Stimulated activated naive CD8-positive, alpha-beta T cell treated with anti-CD3 and anti-CD28 coated beads, Interleukin-15, Interleukin-2, amounts not matched to agents 100 U/mL and 50 U/mL, for 24 hours (primary cell): ENCODE results near the gene ATIC.
"Not testable (repeated sequence)": the region's sequence is repeated elsewhere in the genome, so short reads cannot be mapped to it uniquely, and the experiment has no call there.

Experiments used
- ATAC-seq: fragments of 150-1000 bp; cut with Tn5 transposase; one replicate; pipeline ENCODE4 v1.10.0; 2021
- DNase-seq: peaks from one replicate; pipeline ENCODE4 v3.0.0; 2021

Gene ATIC

GRCh38 chr2:215315301-215315700, 3.4 kb downstream of the ATIC start:
- ATAC-seq = no peak
- no peak for DNase-seq

DNA sequence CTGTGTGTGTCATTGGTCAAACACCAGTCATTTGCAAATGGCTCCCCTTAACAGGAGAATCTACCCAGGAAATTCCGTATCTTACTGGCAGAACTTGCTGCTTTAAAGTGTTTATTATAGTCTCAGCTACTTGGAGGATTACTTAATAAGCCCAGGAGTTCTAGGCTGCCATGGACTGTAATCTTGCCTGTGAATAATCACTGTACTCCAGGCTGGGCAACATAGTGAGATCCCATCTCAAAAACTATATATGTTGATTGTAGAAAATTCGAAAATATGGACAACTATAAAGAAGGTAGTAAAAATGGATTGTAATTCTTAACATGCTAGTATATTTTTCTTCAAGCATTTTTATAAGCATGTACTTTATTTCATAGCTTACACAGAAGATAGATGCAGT, 4.5 kb downstream of the ATIC start:
- no peak for ATAC-seq
- DNase-seq = no peak

- DNase-seq (no peak), ATAC-seq (no peak)
Measured at GRCh38 chr2:215319500-215319899, 7.6 kb downstream of the ATIC start.

DNA sequence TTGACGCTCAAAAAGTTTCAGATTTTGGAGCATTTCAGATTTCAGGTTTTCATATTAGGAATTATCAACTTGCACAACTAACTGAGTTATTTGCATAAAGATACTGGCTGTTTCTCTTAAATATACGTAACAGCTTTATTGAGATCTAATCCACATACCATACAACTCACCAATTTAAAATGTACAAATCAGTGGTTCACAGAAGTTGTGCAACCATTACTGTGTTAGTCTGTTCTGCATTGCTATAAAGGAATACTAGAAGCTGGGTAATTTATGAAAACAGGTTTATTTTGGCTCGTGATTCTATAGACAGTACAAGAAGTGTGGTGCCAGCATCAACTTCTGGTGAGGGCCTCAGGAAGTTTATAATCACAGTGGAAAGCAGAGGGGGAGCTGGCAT, 8.2 kb downstream of the ATIC start:
- ATAC-seq = no peak
- DNase-seq = no peak

DNA sequence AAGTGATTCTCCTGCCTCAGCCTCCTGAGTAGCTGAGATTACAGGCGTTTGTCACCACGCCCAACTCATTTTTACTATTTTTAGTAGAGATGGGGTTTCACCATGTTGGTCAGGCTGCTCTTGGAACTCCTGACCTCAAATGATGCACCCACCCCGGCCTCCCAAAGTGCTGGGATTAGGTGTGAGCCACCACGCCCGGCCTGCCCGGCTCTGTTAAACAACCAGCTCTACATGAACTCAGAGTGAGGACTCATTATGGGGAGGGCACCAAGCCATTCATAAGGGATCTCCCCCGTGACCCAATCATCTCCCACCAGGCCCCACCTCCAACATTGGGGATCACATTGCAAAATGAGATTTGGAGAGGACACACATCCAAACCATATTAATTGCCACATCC, 8.8 kb downstream of the ATIC start:
- peak; percentile 36 for ATAC-seq

GRCh38 chr2:215324811-215325210, 13.0 kb downstream of the ATIC start:
- ATAC-seq = no peak
- no peak for DNase-seq

More for the DNA sequence above, 8.8 kb downstream of the ATIC start:
- DNase-seq = no peak

DNA sequence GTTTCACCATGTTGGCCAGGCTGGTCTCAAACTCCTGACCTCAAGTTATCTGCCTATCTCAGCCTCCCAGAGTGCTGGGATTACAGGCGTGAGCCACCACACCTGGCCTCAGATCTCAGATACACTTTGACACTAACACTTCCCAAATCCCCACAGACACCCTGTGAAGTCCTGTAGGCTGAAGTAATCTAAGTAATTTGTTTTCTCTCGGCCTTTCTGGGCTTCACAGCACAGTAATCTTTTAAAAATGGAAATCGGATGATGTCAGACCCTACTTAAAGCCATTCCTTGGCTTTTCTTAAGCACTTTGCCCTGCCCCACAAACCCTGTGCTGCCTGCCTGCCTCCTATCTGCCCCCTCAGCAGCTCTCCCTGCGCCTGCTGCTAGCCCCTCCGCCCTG, 16.2 kb downstream of the ATIC start:
- no peak for ATAC-seq
- no peak for DNase-seq

- ATAC-seq (peak; percentile 63), DNase-seq (no peak)
Measured at GRCh38 chr2:215332872-215333595, 21.2 kb downstream of the ATIC start.

GRCh38 chr2:215338883-215339679, 27.2 kb downstream of the ATIC start:
- ATAC-seq = no peak

DNA sequence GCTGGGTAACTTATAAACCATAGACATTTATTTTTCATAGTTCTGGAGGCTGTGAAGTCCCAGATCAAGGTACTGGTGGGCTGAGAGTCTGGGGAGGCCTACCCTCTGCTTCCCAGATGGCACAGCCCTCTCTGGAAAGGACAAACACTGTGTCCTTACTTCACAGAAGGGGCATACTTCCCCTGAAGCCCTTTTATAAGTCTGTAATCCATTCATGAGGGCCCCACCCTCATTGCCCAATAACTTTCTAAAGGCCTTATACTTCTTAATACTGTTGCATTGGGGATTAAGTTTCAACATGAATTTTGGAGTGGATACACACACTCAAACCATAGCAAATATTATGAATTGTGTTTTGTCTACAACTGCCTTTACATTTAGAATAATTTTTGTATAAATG, 36.0 kb downstream of the ATIC start:
- no peak for DNase-seq
- no peak for ATAC-seq

More at GRCh38 chr2:215338883-215339679, 27.2 kb downstream of the ATIC start:
- DNase-seq = no peak

DNA sequence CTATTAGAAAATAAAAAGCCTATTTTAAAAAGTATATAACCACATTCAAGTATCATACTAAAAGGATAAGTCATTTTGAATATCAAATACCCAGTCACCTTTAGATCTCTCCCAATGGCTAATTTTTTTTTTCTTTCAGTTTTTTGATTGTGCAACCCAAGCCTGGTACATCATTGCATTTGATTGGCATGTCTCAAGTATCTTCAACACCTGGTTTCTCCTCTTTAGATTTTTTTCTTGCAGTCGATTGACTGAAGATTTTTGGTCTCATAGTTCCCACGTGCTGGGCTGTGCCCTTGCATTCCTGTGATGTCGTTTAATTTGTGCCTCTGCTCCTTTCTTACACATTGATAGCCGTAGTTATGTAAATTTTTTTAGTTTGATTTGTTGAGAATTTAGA, 40.7 kb downstream of the ATIC start:
- ATAC-seq (no peak), DNase-seq (no peak)

- no peak for ATAC-seq
- no peak for DNase-seq
Measured at GRCh38 chr2:215354771-215355695, 43.2 kb downstream of the ATIC start.

DNA sequence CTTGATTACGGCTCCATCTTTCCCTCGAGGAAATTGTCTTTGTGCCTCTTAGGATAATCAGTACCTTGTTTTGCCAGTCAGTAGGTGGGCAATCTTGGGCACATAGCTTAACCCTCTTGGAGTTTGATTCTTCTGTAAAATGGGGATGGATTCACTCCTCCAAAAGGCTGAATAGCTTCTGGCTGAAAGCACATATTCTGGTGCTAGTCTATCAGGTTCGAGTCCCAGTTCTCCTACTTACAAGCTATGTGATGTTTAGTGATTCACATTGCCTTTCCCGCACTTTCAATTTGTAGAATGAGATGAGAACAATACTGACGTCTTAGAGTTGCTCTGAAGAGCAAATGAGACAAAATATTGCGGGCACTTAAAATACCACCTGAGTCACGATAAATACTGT, 43.9 kb downstream of the ATIC start:
- no peak for DNase-seq
- ATAC-seq = no peak

GRCh38 chr2:215356334-215356947, 44.6 kb downstream of the ATIC start:
- ATAC-seq (no peak), DNase-seq (no peak)

DNA sequence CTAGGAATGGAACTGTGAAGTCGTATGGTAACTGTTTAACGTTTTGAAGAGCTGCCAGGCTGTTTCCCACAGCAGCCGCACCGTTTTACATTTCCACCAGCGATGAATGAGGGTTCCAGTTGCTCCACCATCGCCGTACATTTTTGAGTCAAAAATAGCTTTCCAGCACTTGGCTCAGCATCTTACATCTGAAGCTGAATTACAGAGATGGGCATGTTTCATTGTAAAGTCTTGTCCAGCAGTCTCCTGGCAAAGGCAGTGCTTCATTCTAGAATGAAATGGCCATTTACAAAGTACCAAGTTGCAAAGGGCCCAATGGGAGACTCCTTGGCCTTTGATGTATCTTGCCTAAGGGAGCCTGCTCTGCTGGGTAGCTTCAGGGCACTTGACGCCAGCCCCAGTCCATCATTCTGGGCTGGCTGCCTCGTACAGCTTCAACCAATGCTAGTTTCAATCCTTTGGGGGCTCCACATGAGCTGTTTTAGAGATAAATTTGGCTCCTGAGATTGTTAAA, 45.1 kb downstream of the ATIC start:
- DNase-seq = no peak
- no peak for ATAC-seq

DNA sequence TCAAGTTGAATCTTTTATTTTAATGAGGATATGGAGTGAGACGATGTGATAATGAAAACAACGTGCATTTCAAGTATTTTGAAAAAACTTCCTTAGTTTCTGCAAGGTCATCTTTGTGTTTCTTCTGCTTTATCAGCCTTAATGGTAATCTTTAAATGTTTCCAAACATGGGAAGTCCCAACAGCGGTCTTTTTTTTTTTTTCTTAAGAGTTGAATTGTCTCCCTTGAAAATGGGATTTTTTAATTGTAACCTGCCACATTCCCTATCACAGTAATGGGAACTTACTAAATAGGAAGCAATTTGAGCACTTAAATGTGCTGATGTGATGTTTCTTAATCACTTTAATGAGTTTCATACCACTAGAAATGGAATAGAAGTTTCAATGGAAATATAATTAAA, 45.8 kb downstream of the ATIC start:
- DNase-seq = no peak
- no peak for ATAC-seq

GRCh38 chr2:215358312-215358845, 46.5 kb downstream of the ATIC start:
- no peak for ATAC-seq
- no peak for DNase-seq

GRCh38 chr2:215358891-215359575, 47.2 kb downstream of the ATIC start:
- ATAC-seq = no peak
- no peak for DNase-seq

GRCh38 chr2:215359576-215359922, 47.7 kb downstream of the ATIC start:
- DNase-seq (no peak), ATAC-seq (no peak)

DNA sequence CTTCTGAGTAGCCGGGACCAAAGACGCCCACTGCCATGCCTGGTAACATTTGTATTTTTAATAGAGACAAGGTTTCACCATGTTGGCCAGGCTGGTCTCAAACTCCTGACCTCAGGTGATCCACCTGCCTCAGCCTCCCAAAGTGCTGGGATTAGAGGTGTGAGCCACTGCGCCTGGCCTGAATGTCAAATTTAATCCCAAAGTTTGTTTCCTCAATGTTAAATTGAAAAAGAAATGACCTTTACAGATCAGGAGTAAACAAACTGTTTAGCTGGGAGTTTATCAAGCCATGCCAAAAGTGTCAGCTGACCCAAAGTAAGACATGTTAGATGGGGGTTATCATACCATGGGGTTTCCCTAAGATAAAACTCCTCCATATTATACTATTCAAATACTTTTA, 48.2 kb downstream of the ATIC start:
- ATAC-seq, DNase-seq: not testable (repeated sequence)

- ATAC-seq (no peak), DNase-seq (no peak)
Measured at GRCh38 chr2:215360596-215360995, 48.7 kb downstream of the ATIC start.
